Measurements from ENCODE around the gene EEF1AKMT3. TPM values are rescaled to one million over a fixed set of nuclear protein-coding genes. Genes with fewer than 3 reads are reported as not detected.

EEF1AKMT3 gene
- polyA plus RNA-seq, 1 experiment: 9.1 TPM

DNA sequence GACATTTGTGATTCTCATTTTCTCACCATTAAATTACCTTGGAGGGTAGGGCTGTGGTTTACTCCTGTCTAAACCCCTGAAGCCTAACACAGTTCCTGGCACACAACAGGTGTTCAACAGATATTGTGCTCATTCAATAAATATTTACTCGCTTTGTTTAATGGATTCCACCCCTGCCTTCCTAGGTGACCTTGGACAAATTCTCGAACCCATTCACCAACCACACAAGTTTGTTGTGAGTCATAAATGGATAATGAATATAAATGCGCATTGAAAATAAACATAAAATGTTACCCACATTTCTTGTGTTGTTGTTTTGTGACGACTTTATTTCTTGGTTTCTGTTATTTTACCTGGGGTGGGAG lies 9.8 kb downstream of the EEF1AKMT3 start:
- CTCF ChIA-PET: interaction anchor here (0.5 to 1.6 kb wide), 14 partner anchors 10 to 457 kb away, joined by 3 to 12 read pairs (median 3); partner anchors contain the start of genes AVIL, EEF1AKMT3 and METTL1

DNA sequence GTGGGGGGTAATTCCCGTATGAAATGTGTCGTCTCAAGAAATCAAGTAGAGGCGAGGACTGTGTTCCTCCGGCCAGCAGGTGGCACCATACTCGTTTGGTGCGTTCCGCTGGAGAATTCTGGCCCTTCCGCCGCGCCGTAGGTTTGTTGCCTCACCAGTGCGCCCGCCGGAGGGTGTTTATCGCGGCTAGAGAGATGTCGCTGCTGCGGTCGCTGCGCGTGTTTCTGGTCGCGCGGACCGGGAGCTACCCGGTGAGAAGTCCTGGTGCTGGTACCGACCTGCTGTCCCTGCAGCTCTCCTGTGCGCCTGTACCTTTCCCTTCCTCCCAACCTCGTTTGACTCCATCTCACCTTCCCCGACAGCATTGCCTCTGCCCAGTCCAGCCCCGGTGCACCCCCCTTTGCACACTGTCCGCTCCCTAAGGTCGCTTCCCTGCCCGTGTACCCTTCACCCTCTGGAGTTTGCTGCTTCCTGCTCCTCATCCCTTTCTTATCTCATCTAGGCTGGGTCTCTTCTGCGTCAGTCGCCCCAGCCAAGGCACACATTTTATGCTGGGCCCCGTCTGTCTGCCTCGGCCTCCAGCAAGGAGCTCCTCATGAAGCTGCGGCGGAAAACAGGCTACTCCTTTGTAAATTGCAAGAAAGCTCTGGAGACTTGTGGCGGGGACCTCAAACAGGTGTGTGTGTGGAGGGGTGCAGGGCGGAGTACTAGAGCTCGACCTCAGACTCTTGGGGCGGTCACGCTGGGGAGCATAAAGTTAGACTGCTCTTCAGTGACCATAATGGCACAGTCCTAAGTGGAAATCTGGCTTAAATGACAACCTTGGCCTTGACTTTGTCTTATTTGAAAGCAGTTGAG lies 10.4 kb downstream of the EEF1AKMT3 start, which contains the start of gene TSFM:
TSFM (plus strand) TSS at position 180 of the 858 bp plus-strand sequence; CDS start at position 195, 15 bp downstream.
- ChIA-PET POLR2A (interaction anchor here (1.0 kb wide), 1 partner anchor 11 kb away, joined by 4 read pairs; no protein-coding TSS in a partner anchor), CTCF (interaction anchor here (0.6 to 1.6 kb wide), 24 partner anchors 9 to 1132 kb away, joined by 3 to 12 read pairs (median 3); partner anchors contain the start of genes ATP23, AVIL, EEF1AKMT3 and METTL1)
- Histone ChIP-seq H3K36me3 (ENCODE audit: control insufficient read depth, insufficient read depth, low read length) (peaks cover 13% of the 10 kb centered on the region), H3K4me3 (ENCODE audit: low read depth, low read length) (peak within 1 kb of the TSS; percentile 76), H3K27me3 (ENCODE audit: control insufficient read depth, insufficient read depth, low read length) (no peaks in the 10 kb centered on the region)
- TF ChIP-seq, protein P1, sequence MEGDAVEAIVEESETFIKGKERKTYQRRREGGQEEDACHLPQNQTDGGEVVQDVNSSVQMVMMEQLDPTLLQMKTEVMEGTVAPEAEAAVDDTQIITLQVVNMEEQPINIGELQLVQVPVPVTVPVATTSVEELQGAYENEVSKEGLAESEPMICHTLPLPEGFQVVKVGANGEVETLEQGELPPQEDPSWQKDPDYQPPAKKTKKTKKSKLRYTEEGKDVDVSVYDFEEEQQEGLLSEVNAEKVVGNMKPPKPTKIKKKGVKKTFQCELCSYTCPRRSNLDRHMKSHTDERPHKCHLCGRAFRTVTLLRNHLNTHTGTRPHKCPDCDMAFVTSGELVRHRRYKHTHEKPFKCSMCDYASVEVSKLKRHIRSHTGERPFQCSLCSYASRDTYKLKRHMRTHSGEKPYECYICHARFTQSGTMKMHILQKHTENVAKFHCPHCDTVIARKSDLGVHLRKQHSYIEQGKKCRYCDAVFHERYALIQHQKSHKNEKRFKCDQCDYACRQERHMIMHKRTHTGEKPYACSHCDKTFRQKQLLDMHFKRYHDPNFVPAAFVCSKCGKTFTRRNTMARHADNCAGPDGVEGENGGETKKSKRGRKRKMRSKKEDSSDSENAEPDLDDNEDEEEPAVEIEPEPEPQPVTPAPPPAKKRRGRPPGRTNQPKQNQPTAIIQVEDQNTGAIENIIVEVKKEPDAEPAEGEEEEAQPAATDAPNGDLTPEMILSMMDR (IDR thresholded peaks at IDR 0.05; ENCODE audit: insufficient read depth, low read depth, low read length): peak; percentile 92
- peak; percentile 36 for DNase-seq (ENCODE audit: low read depth)

More for the DNA sequence above, 9.8 kb downstream of the EEF1AKMT3 start:
- Histone ChIP-seq H3K27me3 (ENCODE audit: control insufficient read depth, insufficient read depth, low read length) (no peaks in the 10 kb centered on the region), H3K4me3 (ENCODE audit: low read depth, low read length) (no peak overlapping the region), H3K36me3 (ENCODE audit: control insufficient read depth, insufficient read depth, low read length) (peaks cover 11% of the 10 kb centered on the region)
- POLR2A ChIA-PET: no interaction called here
- DNase-seq (ENCODE audit: low read depth): no peak
- TF ChIP-seq, protein P1 (IDR thresholded peaks at IDR 0.05; ENCODE audit: insufficient read depth, low read depth, low read length): no peak

DNA sequence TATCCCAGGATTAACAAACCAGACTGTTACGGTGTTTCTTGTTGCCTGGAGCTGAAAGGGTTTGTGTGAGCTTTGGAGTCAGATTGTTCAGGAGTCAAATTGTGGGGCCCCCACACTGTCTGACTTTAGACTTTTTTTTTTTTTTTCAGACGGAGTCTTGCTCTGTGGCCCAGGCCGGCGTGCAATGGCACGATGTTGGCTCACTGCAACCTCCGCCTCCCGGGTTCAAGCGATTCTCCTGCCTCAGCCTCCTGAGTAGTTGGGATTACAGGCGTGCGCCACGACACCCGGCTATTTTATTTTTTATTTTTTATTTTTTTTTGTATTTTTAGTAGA lies 11.0 kb downstream of the EEF1AKMT3 start:
- TF ChIP-seq, protein P1 (IDR thresholded peaks at IDR 0.05; ENCODE audit: insufficient read depth, low read depth, low read length): no peak
- H3K27me3 ChIP-seq (ENCODE audit: control insufficient read depth, insufficient read depth, low read length): no peaks in the 10 kb centered on the region
- DNase-seq (ENCODE audit: low read depth): no peak
- peaks cover 13% of the 10 kb centered on the region for H3K36me3 ChIP-seq (ENCODE audit: control insufficient read depth, insufficient read depth, low read length)
- CTCF ChIA-PET: interaction anchor here (0.7 to 1.6 kb wide), 16 partner anchors 8 to 129 kb away, joined by 3 to 12 read pairs (median 3); partner anchors contain the start of genes AVIL, EEF1AKMT3 and METTL1
- H3K4me3 ChIP-seq (ENCODE audit: low read depth, low read length): peak overlapping the region; percentile 76
- POLR2A ChIA-PET: interaction anchor here (1.0 kb wide), 1 partner anchor 10 kb away, joined by 4 read pairs; no protein-coding TSS in a partner anchor

- DNase-seq (ENCODE audit: low read depth): no peak
- POLR2A ChIA-PET: no interaction called here
- Histone ChIP-seq H3K36me3 (ENCODE audit: control insufficient read depth, insufficient read depth, low read length) (peaks cover 12% of the 10 kb centered on the region), H3K27me3 (ENCODE audit: control insufficient read depth, insufficient read depth, low read length) (no peaks in the 10 kb centered on the region), H3K4me3 (ENCODE audit: low read depth, low read length) (no peak overlapping the region; the same call in 1 of the 2 replicates)
- CTCF ChIA-PET: interaction anchor here (0.7 to 1.6 kb wide), 3 partner anchors 61 to 128 kb away, joined by 3 to 5 read pairs (median 3); no protein-coding TSS in a partner anchor
- TF ChIP-seq, protein P1 (IDR thresholded peaks at IDR 0.05; ENCODE audit: insufficient read depth, low read depth, low read length): no peak
Observed at GRCh38 chr12:57783861-57784260, 11.4 kb downstream of the EEF1AKMT3 start.

DNA sequence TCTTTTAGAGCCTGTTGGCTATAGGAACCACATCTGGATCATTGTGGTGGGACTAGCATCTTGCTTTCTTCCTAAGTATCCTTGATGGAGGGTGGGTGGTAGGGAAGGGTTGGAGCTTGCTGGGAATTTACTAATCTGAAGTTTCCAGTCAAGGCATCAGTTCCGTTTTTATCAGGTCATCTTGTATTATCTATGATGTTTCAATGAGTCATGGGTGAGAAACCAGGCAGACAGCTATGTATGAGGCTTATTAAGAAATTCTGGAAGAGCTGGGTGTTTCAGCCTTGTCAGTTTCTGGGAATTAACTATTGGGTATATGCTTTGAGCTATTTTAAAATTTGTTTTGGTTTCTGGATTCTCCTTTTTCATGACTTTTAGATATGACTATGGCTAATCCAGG lies 21.5 kb downstream of the EEF1AKMT3 start:
- ChIA-PET CTCF (interaction anchor here (0.8 to 1.7 kb wide), 9 partner anchors 9 to 110 kb away, joined by 3 to 13 read pairs (median 3); partner anchors contain the start of genes EEF1AKMT3, METTL1 and TSFM), POLR2A (interaction anchor here (0.6 to 1.2 kb wide), 3 partner anchors 9 to 16 kb away, joined by 3 to 4 read pairs (median 4); partner anchors contain the start of gene TSFM)
- no peaks in the 10 kb centered on the region for H3K27me3 ChIP-seq (ENCODE audit: control insufficient read depth, insufficient read depth, low read length)
- peak; percentile 46 for DNase-seq (ENCODE audit: low read depth)
- H3K36me3 ChIP-seq (ENCODE audit: control insufficient read depth, insufficient read depth, low read length): peaks cover 14% of the 10 kb centered on the region
- TF ChIP-seq, protein P1 (IDR thresholded peaks at IDR 0.05; ENCODE audit: insufficient read depth, low read depth, low read length): no peak
- no peak overlapping the region for H3K4me3 ChIP-seq (ENCODE audit: low read depth, low read length)
